ENCODE results near the gene GAS6.

Gene GAS6

DNA sequence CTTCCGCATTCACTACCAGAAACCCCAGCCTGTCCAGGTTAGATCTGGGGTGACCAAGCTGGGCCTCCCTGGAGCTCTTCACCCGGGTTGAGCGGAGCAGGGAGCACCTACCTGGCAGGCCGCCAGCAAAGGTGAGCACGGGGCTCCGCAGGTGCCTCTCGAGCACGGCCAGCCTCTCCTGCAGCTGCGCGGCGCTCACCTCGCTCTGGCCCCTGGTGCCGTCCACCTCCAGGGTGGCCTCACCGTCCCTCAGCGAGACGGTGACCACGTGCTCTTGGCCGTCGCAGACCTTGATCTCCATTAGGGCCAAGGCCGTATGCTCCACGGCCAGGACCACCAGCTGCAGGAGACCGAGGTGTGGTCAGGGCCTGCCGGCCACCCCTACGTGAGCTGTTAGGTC lies 42.0 kb downstream of the GAS6 start:
- peaks cover 0 to 10% of the 10 kb centered on the region in 2 experiments; a peak in 2 of 3 replicates for H3K36me3 ChIP-seq (ENCODE audit: control insufficient read depth in 2 of 2, insufficient read depth in 1 of 2, low read length in 2 of 2)
- H3K9me3 ChIP-seq (ENCODE audit: control insufficient read depth, insufficient read depth, low read depth, low read length): no peaks in the 10 kb centered on the region
- ChIA-PET POLR2A (no interaction called here), CTCF (interaction anchor here (0.7 kb wide), 1 partner anchor 38 kb away, joined by 4 read pairs; no protein-coding TSS in a partner anchor)
- H3K4me1 ChIP-seq (ENCODE audit: control insufficient read depth, insufficient read depth, low read length): no peaks in the 10 kb centered on the region
- H3K4me3 ChIP-seq (ENCODE audit: low read depth, low read length): no peak overlapping the region
- TF ChIP-seq ZNF311 (tag by site-specific recombination; IDR thresholded peaks at IDR 0.05; ENCODE audit: borderline replicate concordance) (no peak), ZNF16 (tag by site-specific recombination; IDR thresholded peaks at IDR 0.05; ENCODE audit: low read depth) (no peak), ZNF544 (tag by site-specific recombination; IDR thresholded peaks at IDR 0.05) (no peak), ZNF138 (tag by site-specific recombination; IDR thresholded peaks at IDR 0.05; ENCODE audit: borderline replicate concordance) (no peak), ZBTB48 (tag by site-specific recombination; IDR thresholded peaks at IDR 0.05) (no peak), ZNF558 (tag by site-specific recombination; IDR thresholded peaks at IDR 0.05) (no peak), ZSCAN4 (tag by site-specific recombination; IDR thresholded peaks at IDR 0.05) (no peak), GLIS2 (tag by site-specific recombination; IDR thresholded peaks at IDR 0.05) (no peak), MZF1 (tag by site-specific recombination; IDR thresholded peaks at IDR 0.05; ENCODE audit: borderline replicate concordance) (no peak), ZBTB26 (tag by site-specific recombination; optimal IDR thresholded peaks at IDR 0.05) (no peak), ZNF350 (tag by site-specific recombination; IDR thresholded peaks at IDR 0.05) (no peak), ZSCAN16 (tag by site-specific recombination; IDR thresholded peaks at IDR 0.05) (no peak), ZNF184 (tag by site-specific recombination; IDR thresholded peaks at IDR 0.05) (no peak), YY2 (tag by site-specific recombination; IDR thresholded peaks at IDR 0.05) (no peak), ZNF664 (tag by site-specific recombination; IDR thresholded peaks at IDR 0.05) (no peak)
- TF ChIP-seq, protein P1, sequence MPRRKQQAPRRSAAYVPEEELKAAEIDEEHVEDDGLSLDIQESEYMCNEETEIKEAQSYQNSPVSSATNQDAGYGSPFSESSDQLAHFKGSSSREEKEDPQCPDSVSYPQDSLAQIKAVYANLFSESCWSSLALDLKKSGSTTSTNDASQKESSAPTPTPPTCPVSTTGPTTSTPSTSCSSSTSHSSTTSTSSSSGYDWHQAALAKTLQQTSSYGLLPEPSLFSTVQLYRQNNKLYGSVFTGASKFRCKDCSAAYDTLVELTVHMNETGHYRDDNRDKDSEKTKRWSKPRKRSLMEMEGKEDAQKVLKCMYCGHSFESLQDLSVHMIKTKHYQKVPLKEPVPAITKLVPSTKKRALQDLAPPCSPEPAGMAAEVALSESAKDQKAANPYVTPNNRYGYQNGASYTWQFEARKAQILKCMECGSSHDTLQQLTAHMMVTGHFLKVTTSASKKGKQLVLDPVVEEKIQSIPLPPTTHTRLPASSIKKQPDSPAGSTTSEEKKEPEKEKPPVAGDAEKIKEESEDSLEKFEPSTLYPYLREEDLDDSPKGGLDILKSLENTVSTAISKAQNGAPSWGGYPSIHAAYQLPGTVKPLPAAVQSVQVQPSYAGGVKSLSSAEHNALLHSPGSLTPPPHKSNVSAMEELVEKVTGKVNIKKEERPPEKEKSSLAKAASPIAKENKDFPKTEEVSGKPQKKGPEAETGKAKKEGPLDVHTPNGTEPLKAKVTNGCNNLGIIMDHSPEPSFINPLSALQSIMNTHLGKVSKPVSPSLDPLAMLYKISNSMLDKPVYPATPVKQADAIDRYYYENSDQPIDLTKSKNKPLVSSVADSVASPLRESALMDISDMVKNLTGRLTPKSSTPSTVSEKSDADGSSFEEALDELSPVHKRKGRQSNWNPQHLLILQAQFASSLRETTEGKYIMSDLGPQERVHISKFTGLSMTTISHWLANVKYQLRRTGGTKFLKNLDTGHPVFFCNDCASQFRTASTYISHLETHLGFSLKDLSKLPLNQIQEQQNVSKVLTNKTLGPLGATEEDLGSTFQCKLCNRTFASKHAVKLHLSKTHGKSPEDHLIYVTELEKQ (tag by site-specific recombination; IDR thresholded peaks at IDR 0.05; ENCODE audit: borderline replicate concordance): no peak
- TF ChIP-seq, protein P2, sequence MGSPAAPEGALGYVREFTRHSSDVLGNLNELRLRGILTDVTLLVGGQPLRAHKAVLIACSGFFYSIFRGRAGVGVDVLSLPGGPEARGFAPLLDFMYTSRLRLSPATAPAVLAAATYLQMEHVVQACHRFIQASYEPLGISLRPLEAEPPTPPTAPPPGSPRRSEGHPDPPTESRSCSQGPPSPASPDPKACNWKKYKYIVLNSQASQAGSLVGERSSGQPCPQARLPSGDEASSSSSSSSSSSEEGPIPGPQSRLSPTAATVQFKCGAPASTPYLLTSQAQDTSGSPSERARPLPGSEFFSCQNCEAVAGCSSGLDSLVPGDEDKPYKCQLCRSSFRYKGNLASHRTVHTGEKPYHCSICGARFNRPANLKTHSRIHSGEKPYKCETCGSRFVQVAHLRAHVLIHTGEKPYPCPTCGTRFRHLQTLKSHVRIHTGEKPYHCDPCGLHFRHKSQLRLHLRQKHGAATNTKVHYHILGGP (tag by site-specific recombination; IDR thresholded peaks at IDR 0.05): no peak
- TF ChIP-seq, protein P3, sequence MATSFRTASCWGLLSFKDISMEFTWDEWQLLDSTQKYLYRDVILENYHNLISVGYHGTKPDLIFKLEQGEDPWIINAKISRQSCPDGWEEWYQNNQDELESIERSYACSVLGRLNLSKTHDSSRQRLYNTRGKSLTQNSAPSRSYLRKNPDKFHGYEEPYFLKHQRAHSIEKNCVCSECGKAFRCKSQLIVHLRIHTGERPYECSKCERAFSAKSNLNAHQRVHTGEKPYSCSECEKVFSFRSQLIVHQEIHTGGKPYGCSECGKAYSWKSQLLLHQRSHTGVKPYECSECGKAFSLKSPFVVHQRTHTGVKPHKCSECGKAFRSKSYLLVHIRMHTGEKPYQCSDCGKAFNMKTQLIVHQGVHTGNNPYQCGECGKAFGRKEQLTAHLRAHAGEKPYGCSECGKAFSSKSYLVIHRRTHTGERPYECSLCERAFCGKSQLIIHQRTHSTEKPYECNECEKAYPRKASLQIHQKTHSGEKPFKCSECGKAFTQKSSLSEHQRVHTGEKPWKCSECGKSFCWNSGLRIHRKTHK (tag by site-specific recombination; IDR thresholded peaks at IDR 0.05): no peak
- TF ChIP-seq, protein P4, sequence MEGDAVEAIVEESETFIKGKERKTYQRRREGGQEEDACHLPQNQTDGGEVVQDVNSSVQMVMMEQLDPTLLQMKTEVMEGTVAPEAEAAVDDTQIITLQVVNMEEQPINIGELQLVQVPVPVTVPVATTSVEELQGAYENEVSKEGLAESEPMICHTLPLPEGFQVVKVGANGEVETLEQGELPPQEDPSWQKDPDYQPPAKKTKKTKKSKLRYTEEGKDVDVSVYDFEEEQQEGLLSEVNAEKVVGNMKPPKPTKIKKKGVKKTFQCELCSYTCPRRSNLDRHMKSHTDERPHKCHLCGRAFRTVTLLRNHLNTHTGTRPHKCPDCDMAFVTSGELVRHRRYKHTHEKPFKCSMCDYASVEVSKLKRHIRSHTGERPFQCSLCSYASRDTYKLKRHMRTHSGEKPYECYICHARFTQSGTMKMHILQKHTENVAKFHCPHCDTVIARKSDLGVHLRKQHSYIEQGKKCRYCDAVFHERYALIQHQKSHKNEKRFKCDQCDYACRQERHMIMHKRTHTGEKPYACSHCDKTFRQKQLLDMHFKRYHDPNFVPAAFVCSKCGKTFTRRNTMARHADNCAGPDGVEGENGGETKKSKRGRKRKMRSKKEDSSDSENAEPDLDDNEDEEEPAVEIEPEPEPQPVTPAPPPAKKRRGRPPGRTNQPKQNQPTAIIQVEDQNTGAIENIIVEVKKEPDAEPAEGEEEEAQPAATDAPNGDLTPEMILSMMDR (tag by site-specific recombination; IDR thresholded peaks at IDR 0.05): no peak
- TF ChIP-seq, protein P5, sequence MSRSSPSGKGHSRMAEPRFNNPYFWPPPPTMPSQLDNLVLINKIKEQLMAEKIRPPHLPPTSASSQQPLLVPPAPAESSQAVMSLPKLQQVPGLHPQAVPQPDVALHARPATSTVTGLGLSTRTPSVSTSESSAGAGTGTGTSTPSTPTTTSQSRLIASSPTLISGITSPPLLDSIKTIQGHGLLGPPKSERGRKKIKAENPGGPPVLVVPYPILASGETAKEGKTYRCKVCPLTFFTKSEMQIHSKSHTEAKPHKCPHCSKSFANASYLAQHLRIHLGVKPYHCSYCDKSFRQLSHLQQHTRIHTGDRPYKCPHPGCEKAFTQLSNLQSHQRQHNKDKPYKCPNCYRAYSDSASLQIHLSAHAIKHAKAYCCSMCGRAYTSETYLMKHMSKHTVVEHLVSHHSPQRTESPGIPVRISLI (tag by site-specific recombination; IDR thresholded peaks at IDR 0.05): no peak
- no peak overlapping the region for H3K27ac ChIP-seq (ENCODE audit: extremely low read depth, low read depth, low read length)

Measured in HEK293 (cell line).